GM12875 (cell line): ENCODE results near the gene PLA2G6.

Experiments used
- H3K4me3 ChIP-seq: one replicate; pipeline ENCODE4 v1.5.1; 2011; ENCODE audit warnings: low read depth, low read length, control low read depth
- TF ChIP-seq, protein P1 (sequence below): IDR thresholded peaks from 2 replicates; pipeline ENCODE4 v1.5.1; 2011; ENCODE audit warnings: low read depth, mild to moderate bottlenecking, control low read depth, inconsistent platforms, low read length, moderate library complexity, borderline replicate concordance; ENCODE audit not compliant: insufficient read depth

The PLA2G6 gene

DNA sequence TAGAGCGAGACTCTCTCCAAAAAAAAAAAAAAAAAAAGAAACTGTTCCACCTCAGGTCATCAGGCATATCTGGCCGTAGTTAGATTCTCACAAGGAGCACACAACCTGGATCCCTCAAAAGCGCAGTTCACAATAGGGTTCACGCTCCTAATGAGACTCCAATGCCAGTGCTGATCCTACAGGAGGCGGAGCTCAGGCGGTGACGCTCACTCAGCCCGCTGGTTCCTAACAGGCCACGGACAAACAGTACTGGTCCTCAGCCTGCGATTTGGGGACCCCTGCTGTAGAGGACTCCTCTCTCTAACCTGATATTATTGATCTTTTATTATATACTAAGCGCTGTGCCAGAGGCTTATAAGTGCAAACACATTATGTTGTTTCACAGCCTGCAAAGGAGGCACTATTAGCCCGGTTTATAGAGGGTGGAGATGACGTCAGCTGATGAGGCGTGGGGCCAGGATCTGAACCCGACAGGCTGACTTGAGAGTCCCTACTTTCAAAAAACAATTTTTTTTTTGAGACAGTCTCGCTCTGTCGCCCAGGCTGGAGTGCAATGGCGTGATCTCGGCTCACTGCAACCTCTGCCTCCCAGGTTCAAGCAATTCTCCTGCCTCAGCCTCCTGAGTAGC, 15.3 kb upstream of the PLA2G6 start:
- TF ChIP-seq, protein P1, sequence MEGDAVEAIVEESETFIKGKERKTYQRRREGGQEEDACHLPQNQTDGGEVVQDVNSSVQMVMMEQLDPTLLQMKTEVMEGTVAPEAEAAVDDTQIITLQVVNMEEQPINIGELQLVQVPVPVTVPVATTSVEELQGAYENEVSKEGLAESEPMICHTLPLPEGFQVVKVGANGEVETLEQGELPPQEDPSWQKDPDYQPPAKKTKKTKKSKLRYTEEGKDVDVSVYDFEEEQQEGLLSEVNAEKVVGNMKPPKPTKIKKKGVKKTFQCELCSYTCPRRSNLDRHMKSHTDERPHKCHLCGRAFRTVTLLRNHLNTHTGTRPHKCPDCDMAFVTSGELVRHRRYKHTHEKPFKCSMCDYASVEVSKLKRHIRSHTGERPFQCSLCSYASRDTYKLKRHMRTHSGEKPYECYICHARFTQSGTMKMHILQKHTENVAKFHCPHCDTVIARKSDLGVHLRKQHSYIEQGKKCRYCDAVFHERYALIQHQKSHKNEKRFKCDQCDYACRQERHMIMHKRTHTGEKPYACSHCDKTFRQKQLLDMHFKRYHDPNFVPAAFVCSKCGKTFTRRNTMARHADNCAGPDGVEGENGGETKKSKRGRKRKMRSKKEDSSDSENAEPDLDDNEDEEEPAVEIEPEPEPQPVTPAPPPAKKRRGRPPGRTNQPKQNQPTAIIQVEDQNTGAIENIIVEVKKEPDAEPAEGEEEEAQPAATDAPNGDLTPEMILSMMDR: no peak
- H3K4me3 ChIP-seq: no peak overlapping the region

DNA sequence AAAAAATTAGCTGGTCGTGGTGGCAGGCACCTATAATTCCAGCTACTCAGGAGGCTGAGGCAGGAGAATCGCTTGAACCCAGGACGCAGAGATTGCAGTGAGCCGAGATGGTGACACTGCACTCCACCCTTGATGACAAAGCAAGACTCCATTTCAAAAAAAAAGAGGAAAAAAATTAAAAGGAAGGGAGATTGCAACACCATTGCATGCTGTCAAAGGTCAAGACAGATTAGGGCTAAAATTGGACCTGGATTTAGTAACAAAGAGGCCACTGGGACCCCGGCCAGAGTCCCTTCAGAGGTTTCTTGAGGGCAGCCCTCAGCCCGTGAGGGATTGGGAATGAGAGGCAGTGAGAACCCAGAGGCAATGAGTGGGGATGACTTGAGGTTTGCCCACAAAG, 11.9 kb upstream of the PLA2G6 start:
- H3K4me3 ChIP-seq: no peak overlapping the region
- TF ChIP-seq, protein P1: no peak

DNA sequence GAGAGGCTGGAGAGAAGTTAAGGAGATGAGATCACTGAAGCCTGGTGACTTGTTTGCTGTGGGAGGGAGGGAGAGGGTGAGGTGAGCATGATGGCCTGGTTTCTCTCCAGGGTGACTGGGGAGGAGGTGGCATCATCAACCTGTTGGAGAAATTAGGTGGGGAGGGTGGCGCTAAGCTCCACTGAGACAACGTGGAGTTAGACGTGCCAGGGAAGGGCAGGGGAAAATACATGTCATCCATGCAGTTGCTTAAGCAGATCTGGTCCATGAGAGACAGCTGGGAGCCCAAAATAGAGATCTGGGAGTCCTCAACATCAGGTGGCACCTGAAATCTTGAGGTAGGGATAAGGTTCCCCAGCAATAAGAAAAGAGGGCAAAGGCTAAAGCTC, 10.8 kb upstream of the PLA2G6 start:
- TF ChIP-seq, protein P1: no peak
- H3K4me3 ChIP-seq: no peak overlapping the region

DNA sequence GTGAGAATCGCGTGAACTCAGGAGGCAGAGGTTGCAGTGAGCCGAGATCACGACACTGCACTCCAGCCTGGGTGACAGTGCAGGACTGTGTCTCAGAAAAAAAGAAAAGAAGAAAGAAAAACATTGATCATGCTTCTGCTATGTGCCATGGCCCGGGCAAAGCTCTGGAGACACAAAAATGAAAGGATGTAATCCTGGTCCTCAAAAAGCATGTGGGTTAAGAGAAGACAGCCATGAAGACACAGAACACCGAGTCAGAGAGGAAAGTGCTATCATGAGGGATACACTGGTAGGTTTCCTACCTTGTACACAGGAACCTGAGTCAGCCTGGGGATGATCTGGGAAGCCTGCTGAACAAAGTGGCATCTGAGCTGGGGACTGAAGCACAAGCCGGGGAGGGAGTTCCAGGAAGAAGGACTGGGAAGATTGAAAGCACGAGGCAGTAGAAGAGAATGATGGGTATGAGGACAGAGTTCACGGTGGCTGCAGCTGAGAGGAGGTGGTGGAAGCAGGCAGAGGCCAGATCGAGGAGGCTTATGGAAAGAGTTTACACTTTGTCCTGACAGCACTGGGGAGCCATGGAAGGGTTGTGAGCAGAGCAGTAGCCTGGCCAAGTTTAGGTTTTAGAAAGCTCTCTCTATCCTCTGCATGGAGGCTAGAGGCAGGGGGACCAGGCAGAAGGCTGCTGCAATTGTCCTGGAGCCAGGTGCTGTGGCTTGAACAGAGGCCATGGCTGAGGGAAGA, 10.3 kb upstream of the PLA2G6 start:
- TF ChIP-seq, protein P1: no peak
- H3K4me3 ChIP-seq: no peak overlapping the region

DNA sequence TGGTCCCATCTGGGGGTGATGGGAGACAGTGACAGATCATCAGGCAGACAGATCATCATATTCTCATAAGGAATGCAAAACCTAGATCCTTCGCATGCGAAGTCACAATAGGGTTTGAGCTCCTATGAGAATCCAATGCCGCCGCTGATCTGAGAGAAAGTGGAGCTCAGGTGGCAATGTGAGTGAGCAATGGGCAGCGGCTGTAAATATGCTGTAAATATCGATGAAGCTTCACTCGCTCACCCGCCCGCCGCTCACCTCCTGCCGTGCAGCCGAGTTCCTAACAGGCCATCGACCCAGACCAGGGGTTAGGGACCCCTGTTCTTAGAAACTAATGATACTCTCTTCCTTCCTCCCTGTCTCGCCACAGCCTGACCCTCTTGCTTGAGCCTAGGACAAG, 9.4 kb upstream of the PLA2G6 start:
- TF ChIP-seq, protein P1: no peak
- H3K4me3 ChIP-seq: no peak overlapping the region

DNA sequence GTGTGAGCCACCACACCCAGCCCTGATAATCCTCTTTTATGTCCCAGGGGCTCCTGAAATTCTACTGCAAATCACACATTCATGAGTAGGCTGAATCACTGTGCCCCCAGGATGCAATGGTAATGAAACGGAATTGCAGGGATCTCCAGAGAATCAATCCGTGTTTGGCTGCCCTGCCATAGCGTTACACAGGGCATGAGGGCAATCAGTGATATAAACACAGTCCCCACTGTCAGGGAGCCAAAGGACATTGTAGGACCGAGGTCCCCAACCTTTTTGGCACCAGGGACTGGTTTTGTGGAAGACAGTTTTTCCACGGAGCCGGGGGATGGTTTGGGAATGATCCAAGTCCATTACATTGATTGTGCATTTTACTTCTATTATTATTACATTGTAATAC, 9.0 kb upstream of the PLA2G6 start:
- no peak overlapping the region for H3K4me3 ChIP-seq
- TF ChIP-seq, protein P1: no peak

DNA sequence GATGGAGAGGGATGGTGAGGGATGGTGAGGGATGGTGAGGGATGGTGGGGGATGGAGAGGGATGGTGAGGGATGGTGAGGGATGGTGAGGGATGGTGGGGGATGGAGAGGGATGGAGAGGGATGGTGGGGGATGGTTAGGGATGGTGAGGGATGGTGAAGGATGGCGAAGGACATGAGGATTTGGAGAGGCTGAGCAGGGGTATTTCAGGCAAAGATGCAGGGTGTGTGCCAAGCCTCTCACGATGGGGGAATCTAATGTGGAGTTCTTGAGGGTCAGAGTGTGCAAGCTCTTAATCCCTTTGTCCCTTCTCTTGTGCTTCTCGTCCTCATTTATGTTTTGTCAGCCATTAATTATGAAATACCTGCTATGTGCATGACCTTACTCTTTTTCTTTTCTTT, 7.5 kb upstream of the PLA2G6 start:
- TF ChIP-seq, protein P1: no peak
- H3K4me3 ChIP-seq: no peak overlapping the region
